HG02678 (cell line): ENCODE results near the gene TSPAN18.

ENCODE experiments used
- ATAC-seq: cut with Tn5 transposase; IDR thresholded peaks from one replicate; pipeline ENCODE4 v1.9.1; 2021; ENCODE audit warnings: mild to moderate bottlenecking, moderate library complexity; ENCODE audit not compliant: unreplicated experiment

Gene TSPAN18

GRCh38 chr11:44936525-44936924 is 209.8 kb downstream of the TSPAN18 start:
- peak; percentile 69 for ATAC-seq

DNA sequence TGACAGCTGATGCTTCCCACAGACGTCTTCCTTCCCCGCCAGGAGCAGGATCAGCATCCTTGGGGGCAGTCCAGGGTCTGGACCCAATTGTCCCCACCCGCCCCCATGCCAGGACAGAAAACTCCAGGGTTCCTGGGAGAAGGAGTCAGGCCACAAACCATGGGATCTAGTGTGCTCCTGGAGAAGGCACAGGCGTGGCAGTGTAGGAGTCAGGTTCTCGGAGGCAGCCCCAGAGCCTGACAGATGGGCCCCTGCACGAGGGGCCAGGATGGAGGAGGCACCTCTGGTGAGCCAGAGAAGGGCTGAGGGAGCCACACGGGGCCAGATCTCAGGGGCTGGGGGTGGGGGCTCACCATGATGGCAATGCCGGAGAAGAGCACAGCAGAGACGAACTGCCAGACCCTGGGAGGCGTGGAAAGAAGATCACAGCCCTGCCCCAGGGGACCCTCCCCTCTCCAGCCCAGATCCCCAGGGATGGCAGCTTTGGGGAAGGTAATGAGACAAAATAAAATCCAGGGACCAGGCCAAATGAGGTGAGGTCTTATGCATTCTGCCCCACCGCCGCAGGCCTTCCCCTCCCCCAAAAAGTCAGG is 210.3 kb downstream of the TSPAN18 start:
- no peak for ATAC-seq

DNA sequence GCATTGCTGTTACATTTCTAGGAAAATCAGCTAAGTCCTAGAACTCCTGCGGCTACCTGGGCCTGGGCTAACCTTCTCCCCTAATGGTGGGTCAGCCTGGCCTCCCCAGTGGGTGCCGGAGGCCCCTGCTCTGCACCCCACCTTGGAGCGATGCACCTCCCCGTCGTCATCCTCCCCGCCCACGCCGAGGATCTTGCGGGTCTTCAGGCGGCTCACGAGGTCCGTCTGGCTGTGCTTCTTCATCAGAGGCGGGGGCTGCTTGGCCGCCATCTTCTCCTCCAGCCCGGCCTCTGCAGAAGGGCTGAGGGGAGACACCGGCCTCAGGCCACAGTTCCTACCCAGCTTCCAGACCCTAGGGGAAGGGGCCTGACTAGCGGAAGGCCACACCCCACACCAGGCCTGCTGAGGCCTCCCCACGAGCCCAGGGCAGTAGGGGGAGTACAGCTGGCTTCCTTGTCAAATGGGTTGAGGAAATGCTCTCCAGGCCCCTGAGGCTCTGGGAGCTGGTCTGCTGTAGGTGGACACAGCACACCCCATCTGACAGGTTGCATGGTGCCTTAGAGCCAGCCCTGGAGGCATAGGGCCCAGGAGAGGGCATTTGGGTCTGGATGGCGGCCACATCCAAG is 211.4 kb downstream of the TSPAN18 start:
- ATAC-seq = no peak

DNA sequence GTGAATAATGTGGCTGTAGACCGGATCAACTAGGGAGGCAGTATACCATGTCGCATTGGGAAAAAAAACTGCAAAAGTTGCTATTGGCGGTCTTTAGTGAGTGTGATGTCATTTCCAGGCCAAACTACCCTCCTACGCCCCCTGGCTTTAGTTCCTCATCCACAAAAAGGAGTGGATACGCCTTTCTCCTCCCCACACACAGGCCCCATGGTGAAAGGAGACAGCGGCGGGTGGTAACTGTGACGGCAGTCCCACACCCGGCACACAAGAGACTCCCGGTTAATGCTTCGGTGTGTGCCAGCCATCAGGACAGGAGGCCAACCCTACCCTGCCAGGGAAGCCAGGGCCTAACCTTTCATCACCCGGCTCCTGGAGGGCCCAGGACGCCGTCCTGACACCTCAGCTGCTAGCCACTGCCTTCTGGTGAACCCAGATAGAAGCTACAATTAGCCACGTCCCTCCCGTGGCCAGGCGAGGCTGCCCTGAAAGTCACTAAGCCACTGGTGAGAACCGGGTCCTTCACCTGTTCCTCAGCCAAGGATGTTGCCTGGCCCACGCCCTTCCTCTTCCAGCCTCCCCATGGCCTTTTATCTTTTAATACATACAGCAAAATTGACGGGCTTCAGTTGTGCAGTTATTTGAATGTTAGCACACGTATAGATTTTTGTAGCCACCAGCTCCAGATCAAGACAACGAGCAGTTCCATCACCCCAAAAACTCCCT is 213.1 kb downstream of the TSPAN18 start:
- ATAC-seq = no peak

GRCh38 chr11:44940404-44940803 is 213.6 kb downstream of the TSPAN18 start:
- no peak for ATAC-seq

DNA sequence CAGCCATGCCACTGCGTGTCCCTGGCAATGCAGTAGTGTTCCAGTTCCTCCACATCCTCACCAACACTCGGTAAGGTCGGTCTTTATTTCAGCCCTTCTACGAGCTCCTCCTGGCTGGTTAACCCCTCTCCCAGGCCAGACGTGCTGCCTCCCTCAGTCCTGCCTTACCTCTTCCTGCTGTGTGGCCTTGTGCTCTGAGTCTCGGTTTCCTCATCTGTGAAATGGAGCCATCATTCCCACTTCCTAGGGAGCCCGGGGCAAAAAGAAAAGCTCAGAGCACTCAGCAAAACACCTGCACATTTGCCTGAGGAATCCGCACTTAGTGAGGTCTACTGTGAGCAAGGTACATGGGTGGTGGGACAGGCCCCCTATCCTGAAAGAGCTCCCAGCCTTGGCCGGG is 214.1 kb downstream of the TSPAN18 start:
- ATAC-seq = no peak

- no peak for ATAC-seq
Measured at GRCh38 chr11:44941259-44942021, 214.7 kb downstream of the TSPAN18 start.

DNA sequence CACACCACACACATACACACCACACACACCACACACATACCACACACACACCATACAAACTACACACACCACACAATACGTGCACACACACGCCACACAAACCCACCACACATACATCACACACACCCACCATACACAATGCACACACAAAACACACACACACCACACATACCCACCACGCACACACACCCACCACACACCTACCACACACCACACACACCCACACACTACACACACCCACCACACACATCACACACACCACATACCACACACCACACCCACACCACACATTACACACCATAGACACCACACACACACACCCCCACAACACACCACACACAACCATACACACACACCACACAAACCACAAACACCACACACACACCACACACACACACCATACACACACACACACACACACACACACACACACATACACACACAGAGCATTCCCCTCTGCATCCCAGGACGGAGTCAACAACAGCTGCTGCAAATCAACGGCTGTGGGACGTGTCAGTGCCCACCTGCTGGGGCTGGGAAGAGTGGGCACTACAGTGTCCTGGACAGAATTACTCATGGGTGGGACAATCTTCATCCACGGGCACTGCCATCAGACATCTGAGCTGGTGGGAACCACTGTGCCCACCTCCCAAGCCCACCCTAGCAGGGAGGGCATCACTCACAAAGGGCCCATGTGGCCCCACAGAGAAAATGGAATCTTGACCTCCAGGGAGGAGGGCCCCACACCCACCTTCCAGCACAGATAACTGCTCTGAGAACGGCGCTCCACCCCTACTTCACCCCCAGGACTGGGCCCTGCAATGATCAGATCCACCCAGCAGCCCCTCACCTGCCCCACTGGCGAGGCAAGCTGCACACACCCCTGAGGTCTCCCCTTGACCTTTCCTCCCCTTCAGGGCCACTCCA is 215.5 kb downstream of the TSPAN18 start:
- ATAC-seq = no peak

GRCh38 chr11:44943118-44943517 is 216.4 kb downstream of the TSPAN18 start:
- peak; percentile 73 for ATAC-seq

GRCh38 chr11:44943696-44944095 is 216.9 kb downstream of the TSPAN18 start:
- no peak for ATAC-seq

DNA sequence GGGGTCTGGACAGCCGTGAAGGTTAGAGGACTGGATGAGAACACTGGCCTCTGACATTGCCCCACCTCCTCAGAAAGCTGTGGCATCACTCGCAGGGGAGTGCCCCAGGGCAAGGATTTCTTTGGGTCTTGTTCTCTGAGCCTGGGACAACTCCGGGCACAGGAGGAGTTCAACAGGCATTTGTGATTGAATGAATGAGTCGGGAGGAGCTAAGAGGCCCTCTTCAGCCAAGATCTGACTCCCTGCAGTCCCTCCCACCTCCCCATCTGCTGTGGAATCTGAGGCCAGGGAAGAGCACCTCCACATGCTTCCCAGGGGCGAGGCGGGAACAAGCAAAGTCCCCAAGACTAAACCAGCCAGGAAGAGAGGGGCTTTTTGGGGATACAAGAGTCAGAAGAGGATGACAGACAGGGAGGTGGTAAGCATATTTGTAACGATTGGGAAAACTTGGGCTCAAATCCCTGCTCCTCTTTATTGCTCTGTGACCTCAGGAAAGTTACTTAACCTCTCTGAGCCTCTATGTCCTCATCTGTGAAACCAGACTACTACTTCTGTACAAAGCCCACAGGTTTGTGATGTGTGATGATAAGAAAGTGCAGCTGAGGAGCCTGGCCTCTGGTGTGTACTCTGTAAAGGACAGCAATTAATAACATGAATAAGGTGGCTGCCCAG is 217.6 kb downstream of the TSPAN18 start:
- ATAC-seq = no peak

DNA sequence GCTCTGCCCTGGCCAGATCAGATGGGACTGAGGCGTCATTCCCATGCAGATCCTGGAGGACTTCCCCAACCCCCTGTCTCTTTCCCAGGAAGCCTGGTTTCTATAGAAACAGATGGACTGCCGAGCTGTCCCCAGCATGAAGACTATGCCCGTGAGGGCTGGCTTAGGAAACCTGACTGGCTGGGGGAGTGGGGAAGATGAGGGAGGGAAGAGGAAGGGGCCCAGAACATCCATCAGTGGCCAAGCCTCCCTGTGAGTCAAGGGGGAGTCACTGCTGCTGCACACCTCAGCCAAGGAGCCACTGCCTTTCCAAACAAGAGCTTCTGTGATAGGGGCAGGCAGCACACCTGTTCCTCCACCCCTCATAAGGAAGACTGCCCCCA is 218.1 kb downstream of the TSPAN18 start:
- ATAC-seq = no peak

- no peak for ATAC-seq
Measured at GRCh38 chr11:44945666-44946065, 218.9 kb downstream of the TSPAN18 start.

DNA sequence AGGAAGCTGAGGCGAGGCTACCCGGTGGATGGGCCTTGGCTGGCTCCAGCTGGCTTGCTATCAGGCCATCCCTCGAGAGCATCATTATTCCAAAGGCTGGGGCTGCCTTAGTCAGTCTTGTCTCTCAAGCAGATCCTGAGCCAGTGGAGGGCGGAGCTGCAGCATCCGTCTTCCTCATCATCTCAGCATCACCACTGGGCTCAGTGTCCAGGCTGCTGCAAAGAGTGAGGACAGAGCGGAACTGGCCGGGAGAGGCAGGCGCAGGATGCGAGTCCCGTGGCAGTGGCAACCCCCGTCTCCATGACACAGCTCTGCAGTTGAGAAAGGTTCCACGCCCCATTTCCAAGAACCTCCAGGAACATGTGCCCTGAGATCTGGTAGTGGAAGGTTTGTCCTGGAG is 219.5 kb downstream of the TSPAN18 start:
- no peak for ATAC-seq

GRCh38 chr11:44947114-44947513 is 220.4 kb downstream of the TSPAN18 start:
- ATAC-seq = no peak

GRCh38 chr11:44948155-44948554 is 221.4 kb downstream of the TSPAN18 start:
- no peak for ATAC-seq

DNA sequence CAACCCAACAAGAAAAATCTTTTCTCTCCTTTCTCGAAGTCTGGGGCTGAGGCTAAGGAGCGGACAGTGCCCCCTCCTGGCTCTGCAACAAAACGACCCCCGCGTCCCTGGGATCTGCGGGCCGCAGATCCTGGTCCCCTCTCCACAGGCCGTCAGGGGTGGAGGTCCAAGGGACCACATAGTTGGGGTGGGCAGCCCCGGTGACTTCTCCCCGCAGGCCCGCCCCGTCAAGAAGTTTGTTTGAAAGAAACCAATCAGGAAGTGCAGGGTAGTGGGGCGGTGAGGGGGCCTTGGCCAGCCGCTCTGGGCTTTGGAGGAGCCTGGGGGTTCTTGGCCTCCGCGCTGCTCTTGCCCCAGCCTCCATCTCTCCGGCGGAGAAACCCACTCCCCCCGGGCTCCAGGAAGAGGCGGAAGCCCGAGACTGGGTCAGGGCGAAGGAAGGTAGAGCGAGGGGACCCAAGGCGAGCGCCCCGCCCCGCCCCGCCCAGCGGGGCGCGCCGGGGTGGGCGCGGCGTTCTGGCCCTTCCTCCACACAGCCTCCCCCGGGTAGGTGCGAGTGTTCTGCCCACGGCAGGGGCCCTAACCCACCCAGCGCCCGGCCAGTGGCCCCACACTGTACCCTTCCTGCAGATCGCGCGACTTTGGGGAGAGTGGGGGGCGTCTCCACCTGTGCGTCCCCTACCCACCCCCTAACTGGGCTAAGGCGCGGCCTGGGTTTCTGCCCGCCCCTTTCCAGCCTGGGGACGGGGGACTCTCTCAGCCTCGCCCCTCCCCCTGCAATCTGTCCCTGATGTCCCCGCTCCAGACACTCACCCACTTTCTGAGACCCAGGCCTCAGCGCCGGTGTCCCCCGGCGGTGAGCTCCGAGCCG is 222.6 kb downstream of the TSPAN18 start:
- no peak for ATAC-seq

DNA sequence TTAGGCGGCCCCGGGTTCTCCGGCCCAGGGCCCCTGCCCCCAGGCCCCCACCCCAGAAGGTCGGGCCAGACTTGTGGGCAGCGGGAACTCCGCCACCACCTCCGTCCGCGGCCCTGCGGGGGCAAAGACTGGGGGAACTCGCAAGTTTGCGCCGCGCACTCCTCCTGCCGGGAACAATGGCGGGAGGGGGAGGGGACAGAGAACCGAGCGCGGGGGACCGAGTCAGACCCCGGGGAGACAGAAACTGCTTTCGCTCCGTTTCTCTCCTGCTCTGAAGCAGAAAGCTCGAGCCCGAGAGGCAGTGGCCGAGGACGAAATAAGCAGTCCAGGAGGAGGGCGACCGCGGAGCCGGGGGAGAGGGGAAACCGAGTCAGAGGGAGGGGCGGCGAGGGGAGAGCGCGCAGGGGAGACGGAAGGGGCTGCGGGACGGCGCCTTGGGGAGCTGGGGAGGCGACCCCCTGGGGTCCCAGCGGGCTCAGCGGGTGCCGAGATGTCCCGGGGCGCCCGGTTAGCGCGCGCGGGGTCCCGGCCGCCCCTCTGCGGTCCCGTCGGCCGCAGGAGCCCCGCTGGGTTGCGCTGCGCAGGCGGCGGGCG is 223.4 kb downstream of the TSPAN18 start:
- ATAC-seq = no peak
